Measurements from ENCODE around the gene SYNGR2.

Gene SYNGR2

GRCh38 chr17:78130090-78130436 is 38.3 kb upstream of the SYNGR2 start:
- H3K9me3 ChIP-seq (ENCODE audit: control insufficient read depth, low read length) = no peaks in the 10 kb centered on the region
- peak overlapping the region; percentile 86 for H3K27ac ChIP-seq (ENCODE audit: insufficient read depth, low read length, poor library complexity, severe bottlenecking)
- H3K36me3 ChIP-seq (ENCODE audit: control insufficient read depth, insufficient read depth, low read length) = peaks cover 35% of the 10 kb centered on the region
- H3K4me3 ChIP-seq (ENCODE audit: insufficient read depth, low read depth, low read length, poor library complexity, severe bottlenecking) = peak overlapping the region; percentile 97
- DNase-seq = no peak
- peaks cover 74% of the 10 kb centered on the region for H3K4me1 ChIP-seq (ENCODE audit: control insufficient read depth, insufficient read depth, low read length, poor library complexity, severe bottlenecking)
- H3K27me3 ChIP-seq (replicated peaks; ENCODE audit: control insufficient read depth, insufficient read depth, low read length, poor library complexity, severe bottlenecking) = no peaks in the 10 kb centered on the region

- peaks cover 35% of the 10 kb centered on the region for H3K36me3 ChIP-seq (ENCODE audit: control insufficient read depth, insufficient read depth, low read length)
- H3K4me3 ChIP-seq (ENCODE audit: insufficient read depth, low read depth, low read length, poor library complexity, severe bottlenecking) = peak within 1 kb of the TSS; percentile 97
- H3K27me3 ChIP-seq (replicated peaks; ENCODE audit: control insufficient read depth, insufficient read depth, low read length, poor library complexity, severe bottlenecking) = no peaks in the 10 kb centered on the region
- H3K9me3 ChIP-seq (ENCODE audit: control insufficient read depth, low read length) = no peaks in the 10 kb centered on the region
- peak; percentile 78 to 79 (median 79) for DNase-seq
- peak within 1 kb of the TSS; percentile 86 for H3K27ac ChIP-seq (ENCODE audit: insufficient read depth, low read length, poor library complexity, severe bottlenecking)
- peaks cover 70% of the 10 kb centered on the region for H3K4me1 ChIP-seq (ENCODE audit: control insufficient read depth, insufficient read depth, low read length, poor library complexity, severe bottlenecking)
Observed at GRCh38 chr17:78130437-78131101, 37.8 kb upstream of the SYNGR2 start, which contains the start of gene TMC8. TMC8 (plus strand) TSS chr17:78130771; CDS start chr17:78131589, 818 bp downstream.

GRCh38 chr17:78131172-78132083 is 37.0 kb upstream of the SYNGR2 start:
- peaks cover 67% of the 10 kb centered on the region for H3K4me1 ChIP-seq (ENCODE audit: control insufficient read depth, insufficient read depth, low read length, poor library complexity, severe bottlenecking)
- H3K36me3 ChIP-seq (ENCODE audit: control insufficient read depth, insufficient read depth, low read length) = peaks cover 34% of the 10 kb centered on the region
- H3K27ac ChIP-seq (ENCODE audit: insufficient read depth, low read length, poor library complexity, severe bottlenecking) = peak overlapping the region; percentile 86
- H3K4me3 ChIP-seq (ENCODE audit: insufficient read depth, low read depth, low read length, poor library complexity, severe bottlenecking) = peak overlapping the region; percentile 97
- no peaks in the 10 kb centered on the region for H3K27me3 ChIP-seq (replicated peaks; ENCODE audit: control insufficient read depth, insufficient read depth, low read length, poor library complexity, severe bottlenecking)
- peak in 2 of 3 donors; percentile 43 to 44 for DNase-seq
- no peaks in the 10 kb centered on the region for H3K9me3 ChIP-seq (ENCODE audit: control insufficient read depth, low read length)

DNA sequence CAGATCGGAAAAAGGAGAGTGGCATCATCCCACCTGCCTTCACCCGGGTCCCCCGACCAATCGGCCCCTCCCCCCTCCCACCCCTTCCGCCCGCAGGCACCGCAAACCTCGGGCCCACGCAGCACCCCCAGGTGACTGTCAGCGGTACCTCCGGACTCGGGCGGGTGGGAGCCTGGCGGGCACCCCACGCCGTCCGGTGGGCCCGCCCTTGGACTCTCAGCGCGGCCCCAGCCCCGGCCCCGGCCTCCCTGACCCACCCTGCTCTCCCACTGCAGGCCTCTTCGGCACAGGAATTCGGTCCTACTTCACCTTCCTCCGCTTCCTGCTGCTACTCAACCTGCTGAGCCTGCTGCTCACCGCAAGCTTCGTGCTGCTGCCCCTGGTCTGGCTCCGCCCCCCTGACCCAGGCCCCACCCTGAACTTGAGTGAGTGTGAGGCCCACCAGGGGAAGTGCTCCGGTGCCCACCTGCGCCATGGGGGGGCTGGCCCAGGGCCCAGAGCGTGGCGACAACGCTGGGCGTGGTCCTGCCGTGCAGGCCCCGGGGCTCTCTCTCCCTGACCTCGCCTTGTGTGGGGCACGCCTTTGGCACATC is 36.2 kb upstream of the SYNGR2 start:
- Histone ChIP-seq H3K4me1 (ENCODE audit: control insufficient read depth, insufficient read depth, low read length, poor library complexity, severe bottlenecking) (peaks cover 67% of the 10 kb centered on the region), H3K27me3 (replicated peaks; ENCODE audit: control insufficient read depth, insufficient read depth, low read length, poor library complexity, severe bottlenecking) (no peaks in the 10 kb centered on the region), H3K9me3 (ENCODE audit: control insufficient read depth, low read length) (no peaks in the 10 kb centered on the region), H3K4me3 (ENCODE audit: insufficient read depth, low read depth, low read length, poor library complexity, severe bottlenecking) (peak overlapping the region; percentile 97), H3K36me3 (ENCODE audit: control insufficient read depth, insufficient read depth, low read length) (peaks cover 42% of the 10 kb centered on the region), H3K27ac (ENCODE audit: insufficient read depth, low read length, poor library complexity, severe bottlenecking) (peak overlapping the region; percentile 86)
- DNase-seq = peak; percentile 52 to 59 (median 55)

- H3K36me3 ChIP-seq (ENCODE audit: control insufficient read depth, insufficient read depth, low read length) = peaks cover 42% of the 10 kb centered on the region
- no peaks in the 10 kb centered on the region for H3K9me3 ChIP-seq (ENCODE audit: control insufficient read depth, low read length)
- peak overlapping the region; percentile 97 for H3K4me3 ChIP-seq (ENCODE audit: insufficient read depth, low read depth, low read length, poor library complexity, severe bottlenecking)
- no peak for DNase-seq
- peaks cover 73% of the 10 kb centered on the region for H3K4me1 ChIP-seq (ENCODE audit: control insufficient read depth, insufficient read depth, low read length, poor library complexity, severe bottlenecking)
- H3K27ac ChIP-seq (ENCODE audit: insufficient read depth, low read length, poor library complexity, severe bottlenecking) = peak overlapping the region; percentile 86
- no peaks in the 10 kb centered on the region for H3K27me3 ChIP-seq (replicated peaks; ENCODE audit: control insufficient read depth, insufficient read depth, low read length, poor library complexity, severe bottlenecking)
Observed at GRCh38 chr17:78132767-78133178, 35.6 kb upstream of the SYNGR2 start.

GRCh38 chr17:78133179-78133951 is 35.0 kb upstream of the SYNGR2 start:
- peaks cover 73% of the 10 kb centered on the region for H3K4me1 ChIP-seq (ENCODE audit: control insufficient read depth, insufficient read depth, low read length, poor library complexity, severe bottlenecking)
- H3K27me3 ChIP-seq (replicated peaks; ENCODE audit: control insufficient read depth, insufficient read depth, low read length, poor library complexity, severe bottlenecking) = no peaks in the 10 kb centered on the region
- peaks cover 42% of the 10 kb centered on the region for H3K36me3 ChIP-seq (ENCODE audit: control insufficient read depth, insufficient read depth, low read length)
- H3K9me3 ChIP-seq (ENCODE audit: control insufficient read depth, low read length) = no peaks in the 10 kb centered on the region
- peak overlapping the region; percentile 97 for H3K4me3 ChIP-seq (ENCODE audit: insufficient read depth, low read depth, low read length, poor library complexity, severe bottlenecking)
- no peak for DNase-seq
- H3K27ac ChIP-seq (ENCODE audit: insufficient read depth, low read length, poor library complexity, severe bottlenecking) = peak overlapping the region; percentile 86

- Histone ChIP-seq H3K27ac (ENCODE audit: insufficient read depth, low read length, poor library complexity, severe bottlenecking) (peak overlapping the region; percentile 86), H3K27me3 (replicated peaks; ENCODE audit: control insufficient read depth, insufficient read depth, low read length, poor library complexity, severe bottlenecking) (no peaks in the 10 kb centered on the region), H3K9me3 (ENCODE audit: control insufficient read depth, low read length) (no peaks in the 10 kb centered on the region), H3K4me1 (ENCODE audit: control insufficient read depth, insufficient read depth, low read length, poor library complexity, severe bottlenecking) (peaks cover 73% of the 10 kb centered on the region), H3K4me3 (ENCODE audit: insufficient read depth, low read depth, low read length, poor library complexity, severe bottlenecking) (peak overlapping the region; percentile 97), H3K36me3 (ENCODE audit: control insufficient read depth, insufficient read depth, low read length) (peaks cover 44% of the 10 kb centered on the region)
- peak; percentile 70 to 77 (median 74) for DNase-seq
Observed at GRCh38 chr17:78133971-78134898, 34.1 kb upstream of the SYNGR2 start.

DNA sequence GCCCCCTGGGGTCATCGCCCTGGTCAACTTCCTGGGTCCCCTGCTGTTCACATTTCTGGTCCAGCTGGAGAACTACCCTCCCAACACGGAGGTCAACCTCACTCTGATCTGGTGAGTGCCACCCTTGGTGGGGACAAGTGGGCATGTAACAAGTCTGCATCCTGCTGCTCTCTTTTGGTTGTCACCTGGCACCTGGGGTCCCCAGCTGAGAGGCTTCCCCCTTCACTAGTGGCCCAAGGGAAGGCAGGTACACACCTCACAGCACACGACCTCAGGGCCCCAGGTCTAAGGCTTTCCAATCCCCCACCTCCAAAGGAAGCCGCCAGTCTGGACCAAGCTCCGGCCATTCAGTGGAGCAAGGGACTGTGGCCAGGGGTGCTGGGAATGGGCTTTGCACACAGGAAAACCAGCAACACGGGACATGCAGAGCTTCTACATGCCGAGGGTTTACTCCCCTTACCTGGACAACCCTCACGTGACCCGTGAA is 33.4 kb upstream of the SYNGR2 start:
- H3K36me3 ChIP-seq (ENCODE audit: control insufficient read depth, insufficient read depth, low read length) = peaks cover 44% of the 10 kb centered on the region
- peak overlapping the region; percentile 33 for H3K27ac ChIP-seq (ENCODE audit: insufficient read depth, low read length, poor library complexity, severe bottlenecking)
- peaks cover 70% of the 10 kb centered on the region for H3K4me1 ChIP-seq (ENCODE audit: control insufficient read depth, insufficient read depth, low read length, poor library complexity, severe bottlenecking)
- no peak overlapping the region for H3K4me3 ChIP-seq (ENCODE audit: insufficient read depth, low read depth, low read length, poor library complexity, severe bottlenecking)
- H3K9me3 ChIP-seq (ENCODE audit: control insufficient read depth, low read length) = no peaks in the 10 kb centered on the region
- no peaks in the 10 kb centered on the region for H3K27me3 ChIP-seq (replicated peaks; ENCODE audit: control insufficient read depth, insufficient read depth, low read length, poor library complexity, severe bottlenecking)
- no peak for DNase-seq

Data from effector memory CD4-positive, alpha-beta T cell (primary cell).